Endothelial cell of umbilical vein (primary cell): ENCODE results near the gene MAU2. TPM values are rescaled to one million over a fixed set of nuclear protein-coding genes. Genes with fewer than 3 reads are reported as not detected.

ENCODE experiments used
- BruUV-seq: library from RNA; stranded (reverse); fragments of 400-500 nt; replicated peaks from 2 replicates; lab custom pipeline; 2021; lab: Mats Ljungman, UMichigan
- CTCF ChIA-PET: fragments of 300-600, 350-600 bp; sonication (Branson Sonifier 250); formaldehyde crosslinking; loops from one replicate; lab custom pipeline; 2021; ENCODE audit warnings: antibody characterized with exemption, inconsistent platforms; lab: Charles Lee
- POLR2A ChIA-PET: fragments of 300-600, 350-600 bp; sonication (Branson Sonifier 250); formaldehyde crosslinking; loops from one replicate; lab custom pipeline; 2021; ENCODE audit warnings: antibody characterized with exemption, inconsistent platforms; lab: Charles Lee
- DNase-seq: peaks from one replicate; pipeline ENCODE4 v3.0.0-alpha.2; 2011; ENCODE audit warnings: low read depth, low spot score
- FAIRE-seq: peaks from 2 replicates; lab custom pipeline; 2011; peaks lifted over from hg19 to GRCh38; lab: Jason Lieb, UNC
- H2AFZ ChIP-seq: 2 replicates; pipeline ENCODE4 v1.6.0; 2012; ENCODE audit warnings: low read depth, low read length, control low read depth, inconsistent platforms
- H3K27ac ChIP-seq: 2 replicates; pipeline ENCODE4 v1.5.1; 2011; ENCODE audit warnings: low read depth, mild to moderate bottlenecking, control low read depth, low read length, moderate library complexity; ENCODE audit not compliant: insufficient read depth
- H3K27me3 ChIP-seq, 2 experiments: 2 replicates each; pipeline versions ENCODE4 v1.6.0 to v1.6.1; 2011; ENCODE audit warnings: low read length in 2 of 2, mixed read lengths in 1 of 2; ENCODE audit not compliant: control insufficient read depth in 2 of 2, insufficient read depth in 2 of 2
- H3K36me3 ChIP-seq, 2 experiments: 2 replicates in 1 of 2; 3 replicates in 1 of 2; pipeline ENCODE4 v1.5.1; 2011; ENCODE audit warnings: low read length in 2 of 2, mild to moderate bottlenecking in 1 of 2, moderate library complexity in 1 of 2; ENCODE audit not compliant: control insufficient read depth in 2 of 2, insufficient read depth in 2 of 2; ENCODE audit errors: extremely low read depth in 1 of 2
- H3K4me1 ChIP-seq: 3 replicates; pipeline ENCODE4 v1.5.1; 2011; ENCODE audit warnings: mild to moderate bottlenecking, low read length; ENCODE audit not compliant: control insufficient read depth, insufficient read depth; ENCODE audit errors: extremely low read depth
- H3K4me2 ChIP-seq: 2 replicates; pipeline ENCODE4 v1.6.1; 2011; ENCODE audit warnings: low read length, control low read depth, mixed read lengths; ENCODE audit not compliant: insufficient read depth
- H3K4me3 ChIP-seq, 3 experiments: fragments of 200-600 bp in 1 of 3; sonication (generic), shearing (Covaris generic) in 1 of 3; replicated peaks in 1 of 3; 2 replicates each; pipeline ENCODE4 v1.5.1; 2011 to 2016; ENCODE audit warnings: control low read depth in 3 of 3, low read length in 3 of 3, mild to moderate bottlenecking in 2 of 3, inconsistent platforms in 1 of 3, low read depth in 1 of 3, moderate library complexity in 1 of 3; ENCODE audit not compliant: insufficient read depth in 1 of 3
- H3K79me2 ChIP-seq: 2 replicates; pipeline ENCODE4 v1.6.0; 2012; ENCODE audit warnings: low read length, inconsistent platforms; ENCODE audit not compliant: control insufficient read depth, insufficient read depth
- H3K9ac ChIP-seq: replicated peaks from 2 replicates; pipeline ENCODE3; 2011; ENCODE audit warnings: low read length, control low read depth; ENCODE audit not compliant: insufficient read depth; ENCODE audit errors: extremely low read depth
- H3K9me1 ChIP-seq: replicated peaks from 3 replicates; pipeline ENCODE4 v1.6.0; 2011; ENCODE audit warnings: mild to moderate bottlenecking, low read length; ENCODE audit not compliant: control insufficient read depth, insufficient read depth; ENCODE audit errors: extremely low read depth
- H3K9me3 ChIP-seq: replicated peaks from 2 replicates; pipeline ENCODE4 v1.5.1; 2012; ENCODE audit warnings: low read length, inconsistent platforms; ENCODE audit not compliant: control insufficient read depth, insufficient read depth
- H4K20me1 ChIP-seq: replicated peaks from 2 replicates; pipeline ENCODE3; 2011; ENCODE audit warnings: mild to moderate bottlenecking, low read length; ENCODE audit not compliant: control insufficient read depth, insufficient read depth; ENCODE audit errors: extremely low read depth
- CTCF ChIP-seq, 2 donors: IDR thresholded peaks; 1 replicate in 1 of 2; 2 replicates in 1 of 2; pipeline ENCODE4 v1.5.1; 2011; ENCODE audit warnings: low read length in 2 of 2, mild to moderate bottlenecking in 2 of 2, moderate library complexity in 2 of 2, control low read depth in 1 of 2, inconsistent platforms in 1 of 2, low read depth in 1 of 2; ENCODE audit not compliant: insufficient read depth in 1 of 2; ENCODE audit errors: extremely low read depth in 1 of 2
- EZH2 ChIP-seq: IDR thresholded peaks from 2 replicates; pipeline ENCODE4 v1.6.1; 2012; ENCODE audit warnings: borderline replicate concordance, low read depth, mild to moderate bottlenecking, moderate library complexity, low read length, inconsistent platforms; ENCODE audit not compliant: severe bottlenecking
- FOS ChIP-seq: IDR thresholded peaks from 2 replicates; pipeline ENCODE4 v1.6.1; 2011; ENCODE audit warnings: mild to moderate bottlenecking, low read length, moderate library complexity, borderline replicate concordance; ENCODE audit not compliant: insufficient read depth
- GATA2 ChIP-seq: IDR thresholded peaks from 2 replicates; pipeline ENCODE4 v1.7.0; 2011; ENCODE audit warnings: low read depth, mild to moderate bottlenecking, moderate library complexity, mixed read lengths, low read length; ENCODE audit not compliant: insufficient read length, insufficient read depth
- JUN ChIP-seq: IDR thresholded peaks from 2 replicates; pipeline ENCODE4 v1.6.1; 2011; ENCODE audit warnings: borderline replicate concordance, low read depth; ENCODE audit not compliant: insufficient read length, insufficient read depth
- MAX ChIP-seq: IDR thresholded peaks from 2 replicates; pipeline ENCODE4 v1.6.1; 2011; ENCODE audit not compliant: insufficient read depth, insufficient read length
- MYC ChIP-seq: IDR thresholded peaks from one replicate; pipeline ENCODE4 v1.6.1; 2011; ENCODE audit warnings: mild to moderate bottlenecking, low read depth, low read length
- POLR2A ChIP-seq: IDR thresholded peaks from 2 replicates; pipeline ENCODE4 v1.6.1; 2012; ENCODE audit warnings: low read depth, mild to moderate bottlenecking, control low read depth, low read length
- dilution Hi-C: fragments of 300-500 bp; cut with MboI; formaldehyde crosslinking; loops from one replicate; pipeline ENCODE4 v1.15.0; 2019; ENCODE audit warnings: low sequenced_read_pairs; ENCODE audit not compliant: extremely low pct_ligation_motif_present
- intact Hi-C: fragments of 100-400 bp; cut with micrococcal nuclease; formaldehyde crosslinking; loops from one replicate; pipeline ENCODE4 v1.10.0; 2022
- polyA plus RNA-seq, 4 experiments: library from polyadenylated mRNA; depleted of rRNA in 3 of 4; stranded (reverse) in 3 of 4; unstranded in 1 of 4; fragments of >200 nt; gene quantifications; 2 replicates each; pipeline versions ENCODE4 v1.2.1 to v1.2.3, GENCODE V29; 2011 to 2012; ENCODE audit warnings: missing spikeins in 1 of 4
- total RNA-seq: library from RNA; stranded (reverse); gene quantifications from 2 replicates; pipeline ENCODE4 v1.2.3, GENCODE V29; 2021

MAU2 gene
- total and polyA plus RNA-seq, 2 donors (not counting 3 experiments of a cell fraction or from before 2014, with no cell fraction given): 36.9 to 70.0 TPM

- no TSS peak for BruUV-seq
- DNase-seq: no peak
- dilution Hi-C loops (no loop called here), intact Hi-C loops (no loop called here)
- H3K36me3 ChIP-seq: peaks cover 6 to 77% of the 10 kb centered on the region in 2 experiments
- H3K4me1 ChIP-seq: no peaks in the 10 kb centered on the region
- POLR2A ChIA-PET: no interaction called here
- H3K9ac ChIP-seq: no peak overlapping the region
- H3K9me1 ChIP-seq: no peaks in the 10 kb centered on the region
- CTCF ChIA-PET: no interaction called here
- no peak overlapping the region for H3K27ac ChIP-seq
- H3K27me3 ChIP-seq: no peaks in the 10 kb centered on the region
- no peak overlapping the region for H2AFZ ChIP-seq
- no peak for FAIRE-seq
- no peaks in the 10 kb centered on the region for H3K79me2 ChIP-seq
- H3K4me2 ChIP-seq: no peak overlapping the region
- no peak overlapping the region for H3K4me3 ChIP-seq
- no peaks in the 10 kb centered on the region for H3K9me3 ChIP-seq
- no peaks in the 10 kb centered on the region for H4K20me1 ChIP-seq
- TF ChIP-seq FOS (no peak), CTCF (IDR thresholded peaks at IDR 0.05; ENCODE audit: extremely low read depth in 1 of 2, insufficient read depth in 1 of 2, low read depth in 1 of 2, low read length in 2 of 2) (no peak), GATA2 (no peak), POLR2A (no peak), MAX (no peak), EZH2 (no peak), MYC (no peak), JUN (no peak)
These were observed 24.6 kb downstream of the MAU2 start for GRCh38 chr19:19345232-19345631.
